ENCODE data around the gene ZNF682.

DNA sequence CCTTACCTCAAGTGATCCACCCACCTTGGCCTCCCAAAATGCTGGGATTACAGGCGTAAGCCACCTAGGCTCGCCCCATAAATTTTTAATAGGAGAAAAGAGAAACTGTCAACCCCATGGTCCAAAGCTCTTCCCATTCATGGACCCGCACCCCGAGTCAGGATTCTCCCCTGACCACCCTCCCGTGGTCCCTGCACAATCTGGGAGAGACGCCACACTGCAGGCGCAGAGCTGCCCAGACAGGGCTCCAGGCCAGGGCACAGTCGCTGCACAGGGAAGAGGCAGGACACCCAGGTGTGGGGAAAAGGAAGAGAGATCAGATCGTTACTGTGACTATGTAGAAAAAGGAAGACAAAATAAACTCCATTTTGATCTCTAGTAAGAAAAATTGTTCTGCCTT, 84.1 kb downstream of the ZNF682 start:
- TF ChIP-seq, protein P1, sequence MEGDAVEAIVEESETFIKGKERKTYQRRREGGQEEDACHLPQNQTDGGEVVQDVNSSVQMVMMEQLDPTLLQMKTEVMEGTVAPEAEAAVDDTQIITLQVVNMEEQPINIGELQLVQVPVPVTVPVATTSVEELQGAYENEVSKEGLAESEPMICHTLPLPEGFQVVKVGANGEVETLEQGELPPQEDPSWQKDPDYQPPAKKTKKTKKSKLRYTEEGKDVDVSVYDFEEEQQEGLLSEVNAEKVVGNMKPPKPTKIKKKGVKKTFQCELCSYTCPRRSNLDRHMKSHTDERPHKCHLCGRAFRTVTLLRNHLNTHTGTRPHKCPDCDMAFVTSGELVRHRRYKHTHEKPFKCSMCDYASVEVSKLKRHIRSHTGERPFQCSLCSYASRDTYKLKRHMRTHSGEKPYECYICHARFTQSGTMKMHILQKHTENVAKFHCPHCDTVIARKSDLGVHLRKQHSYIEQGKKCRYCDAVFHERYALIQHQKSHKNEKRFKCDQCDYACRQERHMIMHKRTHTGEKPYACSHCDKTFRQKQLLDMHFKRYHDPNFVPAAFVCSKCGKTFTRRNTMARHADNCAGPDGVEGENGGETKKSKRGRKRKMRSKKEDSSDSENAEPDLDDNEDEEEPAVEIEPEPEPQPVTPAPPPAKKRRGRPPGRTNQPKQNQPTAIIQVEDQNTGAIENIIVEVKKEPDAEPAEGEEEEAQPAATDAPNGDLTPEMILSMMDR (IDR thresholded peaks at IDR 0.05) = no peak
- no peak for TF ChIP-seq POLR2A (IDR thresholded peaks at IDR 0.05)
